ENCODE data around the gene TNFSF11.

DNA sequence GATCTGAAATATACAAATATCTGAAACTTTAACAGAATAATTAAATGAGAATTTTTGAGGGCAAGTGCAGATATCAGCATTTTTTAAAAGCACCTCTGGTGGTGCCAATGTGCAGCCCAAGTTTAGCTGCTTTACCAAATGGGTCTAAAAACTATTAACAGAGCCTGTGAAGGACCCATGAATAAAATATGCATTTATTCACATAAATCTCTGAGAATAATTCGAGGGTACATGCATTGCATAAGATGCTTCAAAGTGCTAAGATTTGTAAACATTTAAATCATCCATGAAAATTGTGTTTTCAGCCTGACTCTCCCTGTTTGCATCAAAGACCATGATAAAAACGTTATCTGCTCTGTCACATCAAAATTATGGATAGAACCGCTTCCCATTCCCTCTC lies 47.1 kb upstream of the TNFSF11 start:
- TF ChIP-seq, protein P1, sequence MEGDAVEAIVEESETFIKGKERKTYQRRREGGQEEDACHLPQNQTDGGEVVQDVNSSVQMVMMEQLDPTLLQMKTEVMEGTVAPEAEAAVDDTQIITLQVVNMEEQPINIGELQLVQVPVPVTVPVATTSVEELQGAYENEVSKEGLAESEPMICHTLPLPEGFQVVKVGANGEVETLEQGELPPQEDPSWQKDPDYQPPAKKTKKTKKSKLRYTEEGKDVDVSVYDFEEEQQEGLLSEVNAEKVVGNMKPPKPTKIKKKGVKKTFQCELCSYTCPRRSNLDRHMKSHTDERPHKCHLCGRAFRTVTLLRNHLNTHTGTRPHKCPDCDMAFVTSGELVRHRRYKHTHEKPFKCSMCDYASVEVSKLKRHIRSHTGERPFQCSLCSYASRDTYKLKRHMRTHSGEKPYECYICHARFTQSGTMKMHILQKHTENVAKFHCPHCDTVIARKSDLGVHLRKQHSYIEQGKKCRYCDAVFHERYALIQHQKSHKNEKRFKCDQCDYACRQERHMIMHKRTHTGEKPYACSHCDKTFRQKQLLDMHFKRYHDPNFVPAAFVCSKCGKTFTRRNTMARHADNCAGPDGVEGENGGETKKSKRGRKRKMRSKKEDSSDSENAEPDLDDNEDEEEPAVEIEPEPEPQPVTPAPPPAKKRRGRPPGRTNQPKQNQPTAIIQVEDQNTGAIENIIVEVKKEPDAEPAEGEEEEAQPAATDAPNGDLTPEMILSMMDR (IDR thresholded peaks at IDR 0.05; ENCODE audit: low read depth, low read length, missing input control), result no peak
- TF ChIP-seq EGR1 (IDR thresholded peaks at IDR 0.05; ENCODE audit: low read depth in 2 of 2), result no peak
- TF ChIP-seq, protein P2, sequence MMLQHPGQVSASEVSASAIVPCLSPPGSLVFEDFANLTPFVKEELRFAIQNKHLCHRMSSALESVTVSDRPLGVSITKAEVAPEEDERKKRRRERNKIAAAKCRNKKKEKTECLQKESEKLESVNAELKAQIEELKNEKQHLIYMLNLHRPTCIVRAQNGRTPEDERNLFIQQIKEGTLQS (IDR thresholded peaks at IDR 0.05), result no peak
- TF ChIP-seq RAD21 (IDR thresholded peaks at IDR 0.05), result no peak
- TF ChIP-seq, protein P3, sequence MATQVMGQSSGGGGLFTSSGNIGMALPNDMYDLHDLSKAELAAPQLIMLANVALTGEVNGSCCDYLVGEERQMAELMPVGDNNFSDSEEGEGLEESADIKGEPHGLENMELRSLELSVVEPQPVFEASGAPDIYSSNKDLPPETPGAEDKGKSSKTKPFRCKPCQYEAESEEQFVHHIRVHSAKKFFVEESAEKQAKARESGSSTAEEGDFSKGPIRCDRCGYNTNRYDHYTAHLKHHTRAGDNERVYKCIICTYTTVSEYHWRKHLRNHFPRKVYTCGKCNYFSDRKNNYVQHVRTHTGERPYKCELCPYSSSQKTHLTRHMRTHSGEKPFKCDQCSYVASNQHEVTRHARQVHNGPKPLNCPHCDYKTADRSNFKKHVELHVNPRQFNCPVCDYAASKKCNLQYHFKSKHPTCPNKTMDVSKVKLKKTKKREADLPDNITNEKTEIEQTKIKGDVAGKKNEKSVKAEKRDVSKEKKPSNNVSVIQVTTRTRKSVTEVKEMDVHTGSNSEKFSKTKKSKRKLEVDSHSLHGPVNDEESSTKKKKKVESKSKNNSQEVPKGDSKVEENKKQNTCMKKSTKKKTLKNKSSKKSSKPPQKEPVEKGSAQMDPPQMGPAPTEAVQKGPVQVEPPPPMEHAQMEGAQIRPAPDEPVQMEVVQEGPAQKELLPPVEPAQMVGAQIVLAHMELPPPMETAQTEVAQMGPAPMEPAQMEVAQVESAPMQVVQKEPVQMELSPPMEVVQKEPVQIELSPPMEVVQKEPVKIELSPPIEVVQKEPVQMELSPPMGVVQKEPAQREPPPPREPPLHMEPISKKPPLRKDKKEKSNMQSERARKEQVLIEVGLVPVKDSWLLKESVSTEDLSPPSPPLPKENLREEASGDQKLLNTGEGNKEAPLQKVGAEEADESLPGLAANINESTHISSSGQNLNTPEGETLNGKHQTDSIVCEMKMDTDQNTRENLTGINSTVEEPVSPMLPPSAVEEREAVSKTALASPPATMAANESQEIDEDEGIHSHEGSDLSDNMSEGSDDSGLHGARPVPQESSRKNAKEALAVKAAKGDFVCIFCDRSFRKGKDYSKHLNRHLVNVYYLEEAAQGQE (IDR thresholded peaks at IDR 0.05), result no peak
- TF ChIP-seq FOXA1 (IDR thresholded peaks at IDR 0.05), result no peak
- no peak for TF ChIP-seq JUND (IDR thresholded peaks at IDR 0.05)
- no peak for TF ChIP-seq HNF4A (conservative IDR thresholded peaks at IDR 0.05)
- TF ChIP-seq TAF1 (conservative IDR thresholded peaks at IDR 0.05), result no peak
- TF ChIP-seq, protein P4, sequence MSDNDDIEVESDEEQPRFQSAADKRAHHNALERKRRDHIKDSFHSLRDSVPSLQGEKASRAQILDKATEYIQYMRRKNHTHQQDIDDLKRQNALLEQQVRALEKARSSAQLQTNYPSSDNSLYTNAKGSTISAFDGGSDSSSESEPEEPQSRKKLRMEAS (IDR thresholded peaks at IDR 0.05), result no peak
- TF ChIP-seq GABPA (IDR thresholded peaks at IDR 0.05 in 1 of 2, conservative IDR thresholded peaks at IDR 0.05 in 1 of 2), result no peak
- no peak for TF ChIP-seq SP1 (IDR thresholded peaks at IDR 0.05)
- TF ChIP-seq, protein P5, sequence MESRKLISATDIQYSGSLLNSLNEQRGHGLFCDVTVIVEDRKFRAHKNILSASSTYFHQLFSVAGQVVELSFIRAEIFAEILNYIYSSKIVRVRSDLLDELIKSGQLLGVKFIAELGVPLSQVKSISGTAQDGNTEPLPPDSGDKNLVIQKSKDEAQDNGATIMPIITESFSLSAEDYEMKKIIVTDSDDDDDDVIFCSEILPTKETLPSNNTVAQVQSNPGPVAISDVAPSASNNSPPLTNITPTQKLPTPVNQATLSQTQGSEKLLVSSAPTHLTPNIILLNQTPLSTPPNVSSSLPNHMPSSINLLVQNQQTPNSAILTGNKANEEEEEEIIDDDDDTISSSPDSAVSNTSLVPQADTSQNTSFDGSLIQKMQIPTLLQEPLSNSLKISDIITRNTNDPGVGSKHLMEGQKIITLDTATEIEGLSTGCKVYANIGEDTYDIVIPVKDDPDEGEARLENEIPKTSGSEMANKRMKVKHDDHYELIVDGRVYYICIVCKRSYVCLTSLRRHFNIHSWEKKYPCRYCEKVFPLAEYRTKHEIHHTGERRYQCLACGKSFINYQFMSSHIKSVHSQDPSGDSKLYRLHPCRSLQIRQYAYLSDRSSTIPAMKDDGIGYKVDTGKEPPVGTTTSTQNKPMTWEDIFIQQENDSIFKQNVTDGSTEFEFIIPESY (IDR thresholded peaks at IDR 0.05), result no peak
